Activated CD4-positive, alpha-beta T cell treated with anti-CD3 and anti-CD28 coated beads, Interleukin-2, amount 50 U/mL, for 4 hours (primary cell): ENCODE measurements around the gene CDC20B.

ENCODE experiments used
- DNase-seq, 2 experiments: peaks; one replicate each; pipeline ENCODE4 v3.0.0-alpha.2; 2020

Gene CDC20B

GRCh38 chr5:55172937-55173686, at the start of gene CDC20B:
TSS of gene CDC20B (minus strand) at chr5:55173177. CDS start at chr5:55173000, 177 bp downstream.
- peak; percentile 57 to 67 for DNase-seq

DNA sequence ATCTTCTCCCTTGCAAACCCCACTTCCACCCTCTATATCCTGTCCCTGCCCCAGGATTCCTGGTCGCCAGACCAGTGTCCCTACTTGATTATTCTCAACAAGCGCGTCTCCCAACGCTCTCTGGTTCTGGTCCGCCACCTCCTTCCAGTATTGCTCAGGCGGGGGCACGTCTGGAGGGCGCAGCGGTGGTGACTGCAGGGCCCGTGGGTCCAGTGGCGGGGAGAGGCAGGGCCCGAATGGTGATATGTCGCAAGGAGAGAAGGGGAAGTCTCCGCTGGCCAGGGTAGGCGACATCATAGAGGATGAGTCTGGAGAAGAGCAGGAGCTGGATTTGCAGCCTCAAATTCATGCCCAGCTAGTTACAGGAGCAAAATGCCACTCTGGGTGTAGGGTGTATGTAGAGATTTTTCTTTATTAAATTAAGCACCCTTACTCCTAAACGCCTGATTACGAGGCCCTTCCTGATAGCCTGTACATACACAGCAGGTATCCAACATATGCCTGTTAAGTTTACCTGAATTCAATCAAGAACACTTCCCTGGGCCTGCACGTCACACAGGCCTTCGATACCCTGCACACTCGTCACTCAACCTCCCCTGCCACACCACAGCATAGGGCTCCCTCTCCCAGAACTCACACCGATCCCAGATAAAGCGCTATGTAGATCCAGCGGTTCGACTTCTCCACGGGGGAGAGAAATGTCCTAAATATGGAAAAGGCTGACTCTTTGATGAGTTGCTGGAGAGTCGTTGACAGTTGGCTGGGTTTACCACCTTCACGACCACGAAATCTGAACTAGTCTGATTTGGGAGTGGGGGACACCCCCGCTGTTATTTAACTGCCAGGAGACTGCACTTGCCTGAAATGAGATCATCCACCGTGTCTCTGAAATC, 49.4 kb upstream of the CDC20B start:
- DNase-seq = no peak

- no peak for DNase-seq
Measured at GRCh38 chr5:55220433-55221185, 47.6 kb upstream of the CDC20B start.

DNA sequence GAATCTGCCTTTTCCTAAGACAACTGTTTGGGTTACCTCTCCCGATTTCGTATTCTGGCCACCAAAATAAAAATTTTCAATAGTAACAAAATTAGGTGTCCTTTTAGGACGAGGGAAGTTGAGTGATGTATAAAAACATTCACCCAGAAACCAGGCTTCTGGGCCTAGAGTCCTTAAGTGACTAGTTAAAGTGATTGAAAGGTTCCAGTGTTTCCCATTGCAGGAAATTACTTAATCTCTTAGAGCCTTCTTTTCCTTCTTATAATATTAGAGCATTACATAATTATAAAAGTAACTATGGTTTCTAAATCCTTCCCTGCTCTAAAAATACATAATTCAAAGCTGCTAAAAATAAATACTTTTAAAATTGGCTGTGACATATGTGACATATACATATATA, 46.8 kb upstream of the CDC20B start:
- no peak for DNase-seq

GRCh38 chr5:55218967-55219366, 46.0 kb upstream of the CDC20B start:
- no peak for DNase-seq

DNA sequence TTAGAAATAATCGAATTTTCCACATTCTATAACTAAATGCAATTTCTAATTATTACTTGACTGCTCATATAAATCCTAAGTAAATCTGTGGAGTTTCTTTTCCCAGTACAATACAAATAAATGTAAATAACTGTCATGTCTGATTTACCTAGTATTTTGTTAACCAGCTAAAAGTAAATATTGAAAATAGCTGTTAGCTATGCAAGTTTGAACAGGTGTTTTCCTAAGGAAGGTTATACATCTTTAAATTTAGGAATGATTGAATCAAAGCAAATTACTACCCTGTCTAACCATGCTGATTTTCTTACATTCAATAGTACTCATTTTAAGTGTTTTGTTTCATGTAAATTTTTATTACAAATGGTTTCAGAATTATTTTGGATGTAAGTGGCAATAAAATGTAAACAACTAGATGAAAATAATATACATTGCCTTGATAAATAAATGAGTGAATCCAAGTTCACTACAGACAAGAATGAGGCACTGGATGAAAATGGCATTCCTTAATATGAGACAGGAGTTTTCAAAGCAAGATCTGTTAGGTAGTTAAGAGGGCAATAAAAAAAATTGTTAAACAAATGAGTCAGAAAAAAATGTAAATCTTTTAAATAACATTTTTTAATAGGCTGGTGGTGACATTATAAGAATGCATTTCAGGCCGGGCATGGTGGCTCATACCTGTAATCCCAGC, 38.4 kb upstream of the CDC20B start:
- DNase-seq = no peak

- DNase-seq = no peak
Measured at GRCh38 chr5:55205001-55205400, 32.0 kb upstream of the CDC20B start.

DNA sequence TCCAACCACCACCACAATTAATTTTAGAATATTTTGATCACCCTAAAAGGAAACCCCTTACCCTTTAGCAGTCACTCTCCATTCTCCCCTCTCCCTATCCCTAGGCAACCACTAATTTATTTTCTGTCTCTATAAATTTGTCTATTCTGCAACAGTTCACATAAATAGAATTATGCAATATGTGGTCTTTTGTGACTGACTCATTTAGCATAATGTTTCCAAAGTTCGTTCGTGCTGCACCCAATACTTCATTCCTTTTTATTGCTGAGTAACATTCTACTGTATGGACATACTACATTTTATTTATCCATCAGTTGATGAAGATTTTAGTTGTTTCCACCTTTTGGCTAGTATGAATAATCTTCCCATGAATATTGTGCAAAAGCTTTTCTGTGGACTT, 18.2 kb upstream of the CDC20B start:
- no peak for DNase-seq

DNA sequence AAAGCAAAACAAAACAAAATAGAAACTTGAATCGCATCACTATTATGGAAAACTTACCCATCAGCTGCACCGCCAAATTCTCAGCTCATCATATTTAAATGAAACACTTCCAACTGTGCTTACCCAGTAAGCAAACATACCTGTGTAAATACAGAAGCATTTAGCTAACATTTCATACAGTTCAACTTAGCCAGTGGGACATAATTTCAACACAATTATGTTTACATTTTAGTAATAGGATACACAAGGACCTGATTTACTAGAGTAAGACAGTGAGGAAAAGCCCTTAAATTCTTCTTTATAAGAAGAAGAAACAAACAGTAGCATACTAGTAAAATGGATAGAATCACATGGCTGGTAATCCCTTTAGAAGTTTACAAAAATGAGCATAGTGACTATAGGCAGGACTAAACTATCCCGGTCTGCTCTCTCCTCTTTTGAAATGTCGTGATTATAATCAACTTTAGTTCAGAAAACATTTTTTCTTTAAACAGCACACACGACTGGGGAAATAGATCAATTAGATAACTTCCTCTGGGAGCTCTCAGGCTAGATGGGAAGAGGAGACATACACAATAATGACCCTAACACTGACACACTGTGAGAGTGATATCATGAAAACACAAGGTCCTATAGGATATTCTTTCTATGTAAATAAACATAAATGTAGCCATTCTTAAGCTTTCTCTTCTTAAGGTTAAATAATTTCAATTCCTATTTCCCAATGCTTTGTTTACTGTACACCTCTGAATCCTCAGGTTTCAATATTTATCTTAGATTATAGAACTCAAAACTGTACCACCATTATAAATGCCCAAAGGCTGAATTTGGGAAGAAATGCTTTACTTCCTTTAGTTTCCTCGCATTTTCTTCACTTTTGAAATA, 15.9 kb upstream of the CDC20B start:
- DNase-seq = no peak

- DNase-seq = no peak
Measured at GRCh38 chr5:55187370-55187769, 14.4 kb upstream of the CDC20B start.

GRCh38 chr5:55180016-55180415, 7.0 kb upstream of the CDC20B start:
- DNase-seq = no peak

DNA sequence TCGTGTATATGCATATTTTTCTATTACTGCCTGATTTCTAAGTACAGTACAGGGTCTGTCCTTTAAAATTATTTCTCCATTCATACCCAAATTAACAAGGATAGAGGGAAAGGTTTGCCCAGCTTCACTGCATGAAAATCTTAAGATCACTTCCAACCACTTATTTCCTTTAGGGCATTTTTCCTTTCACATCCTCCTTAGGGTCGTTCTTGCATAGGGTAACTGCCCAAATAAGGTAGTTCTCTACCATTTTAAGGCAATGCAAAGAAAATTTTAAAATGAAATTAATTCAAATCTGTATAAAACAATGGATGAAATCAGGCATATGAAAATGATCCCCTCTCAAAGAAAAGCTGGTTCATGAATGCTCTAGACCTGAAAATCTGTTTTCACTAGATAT, 4.1 kb upstream of the CDC20B start:
- no peak for DNase-seq

DNA sequence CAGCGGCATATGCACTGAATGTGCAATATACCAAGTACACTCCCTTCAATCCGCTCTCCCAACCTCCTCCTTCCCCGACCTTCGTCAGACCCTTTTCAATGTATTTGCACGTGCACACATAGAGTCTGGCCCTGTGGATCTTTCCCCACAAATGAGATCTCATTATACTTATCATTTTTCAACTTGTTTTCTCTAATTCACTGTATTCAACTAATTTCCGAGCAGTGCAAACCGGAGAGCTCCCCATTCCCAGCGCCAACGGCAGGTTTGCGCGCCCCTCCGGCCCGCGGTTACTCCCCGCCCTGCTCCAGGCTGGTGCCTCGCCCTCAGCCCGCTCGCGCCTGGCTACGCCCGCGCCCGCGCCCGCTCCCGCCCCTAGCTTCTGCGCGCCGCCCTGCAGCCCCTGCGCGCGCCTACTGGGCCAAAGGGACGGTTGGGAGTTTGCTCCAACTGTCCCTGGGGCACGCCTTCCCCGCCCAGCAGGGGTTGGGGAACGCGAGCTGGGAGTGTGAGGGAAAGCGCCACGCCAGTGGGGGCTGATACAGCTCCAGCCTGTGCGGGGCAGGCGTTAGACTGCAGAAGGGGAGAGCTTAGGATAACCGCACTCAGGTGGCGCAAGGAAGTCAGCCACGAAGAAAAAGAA, 3.3 kb upstream of the CDC20B start:
- DNase-seq = no peak

DNA sequence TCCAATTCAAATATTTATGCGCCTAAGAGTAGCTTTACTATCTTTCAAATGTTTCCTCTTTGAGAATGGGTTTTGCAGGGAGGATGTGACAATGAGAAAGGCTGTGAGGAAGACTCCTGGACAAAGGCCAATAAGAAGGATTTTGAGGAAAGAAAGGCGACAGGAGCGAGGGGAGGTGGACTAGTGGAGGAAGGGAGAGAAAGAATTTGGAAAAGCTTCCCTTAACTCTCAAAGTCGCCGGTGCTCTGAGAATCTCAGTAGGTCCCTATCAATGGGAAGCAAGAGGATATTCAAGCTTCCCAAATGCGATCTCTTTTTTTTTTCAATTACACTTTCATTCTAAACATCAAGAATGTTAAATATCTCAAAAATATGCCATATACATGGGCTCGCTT, 2.8 kb upstream of the CDC20B start:
- DNase-seq = no peak

- no peak for DNase-seq
Measured at GRCh38 chr5:55173687-55174230, 782 bp upstream of the CDC20B start.

DNA sequence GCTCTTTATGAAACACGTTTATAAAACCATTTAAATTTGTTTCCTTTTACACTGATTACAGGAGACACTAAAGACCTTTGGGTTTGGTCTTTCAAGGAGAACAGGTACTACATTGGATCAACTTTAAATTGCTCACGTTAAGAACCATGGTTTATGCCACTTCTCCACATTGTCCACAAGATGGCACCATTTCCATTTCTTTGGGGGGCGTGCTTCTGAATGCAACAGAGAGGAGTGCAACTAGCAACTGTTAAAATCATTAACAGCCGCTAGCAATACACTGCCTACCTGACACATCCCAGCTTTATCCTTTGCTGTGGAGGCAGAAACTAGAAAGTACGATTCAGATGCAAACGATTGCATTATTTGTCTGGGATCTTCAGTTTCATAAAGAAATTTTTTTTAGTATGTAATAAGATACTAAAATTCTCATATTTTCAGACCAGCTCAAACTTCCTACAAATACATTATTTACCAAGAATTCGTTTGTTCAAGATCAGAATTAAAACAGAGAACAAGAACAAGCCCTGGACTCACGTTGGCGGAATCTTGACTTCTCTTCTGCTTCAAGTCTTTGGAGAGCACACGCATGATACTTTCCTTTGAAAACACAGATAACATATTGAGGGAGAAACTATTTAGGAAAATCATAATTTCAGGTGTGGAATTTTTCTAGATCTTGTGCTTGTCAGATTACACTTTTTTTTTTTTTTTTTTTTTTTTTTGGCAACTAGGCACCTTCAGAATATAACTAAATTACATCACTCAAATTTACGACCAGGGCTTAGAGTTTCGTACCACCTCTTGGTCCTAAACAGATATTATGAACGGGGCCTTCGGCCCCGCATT, 702 bp downstream of the CDC20B start:
- peak; percentile 41 to 42 for DNase-seq

DNA sequence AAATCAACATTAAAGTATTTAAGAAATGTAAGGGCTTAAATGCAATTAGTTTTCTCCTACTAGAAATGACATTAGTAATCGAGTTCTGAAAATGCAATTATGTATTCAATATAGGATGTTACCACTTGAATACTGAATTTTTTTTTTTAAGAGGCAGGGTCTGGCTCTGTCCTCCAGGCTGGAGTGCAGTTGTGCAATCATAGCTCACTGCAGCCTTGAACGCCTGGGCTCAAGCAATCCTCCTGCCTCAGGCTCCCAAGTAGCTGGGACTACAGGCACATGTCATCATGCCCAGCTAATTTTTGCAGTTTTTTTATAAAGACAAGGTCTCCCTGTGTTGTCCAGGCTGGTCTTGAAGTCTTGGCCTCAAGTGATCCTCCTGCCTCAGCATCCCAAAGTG, 1.5 kb downstream of the CDC20B start:
- no peak for DNase-seq

DNA sequence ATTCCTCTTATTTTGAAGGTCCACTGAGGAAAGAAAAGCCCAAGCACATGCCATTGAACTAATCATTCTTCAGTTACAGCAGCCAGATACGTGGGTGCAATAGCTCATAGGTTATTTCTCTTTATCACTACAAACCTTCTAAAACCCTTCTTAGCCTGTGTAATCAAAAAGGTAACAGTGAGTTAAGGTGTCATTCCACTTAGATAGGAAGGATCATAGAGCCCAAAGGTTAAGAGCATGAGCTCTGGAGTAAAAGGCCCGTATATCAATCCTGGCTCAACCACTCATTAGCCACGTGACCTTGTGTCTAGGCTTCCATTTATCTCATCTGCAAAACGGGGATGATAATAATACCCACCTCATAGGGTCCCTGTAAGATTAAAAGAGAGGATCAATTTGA, 10.3 kb downstream of the CDC20B start:
- DNase-seq = no peak

DNA sequence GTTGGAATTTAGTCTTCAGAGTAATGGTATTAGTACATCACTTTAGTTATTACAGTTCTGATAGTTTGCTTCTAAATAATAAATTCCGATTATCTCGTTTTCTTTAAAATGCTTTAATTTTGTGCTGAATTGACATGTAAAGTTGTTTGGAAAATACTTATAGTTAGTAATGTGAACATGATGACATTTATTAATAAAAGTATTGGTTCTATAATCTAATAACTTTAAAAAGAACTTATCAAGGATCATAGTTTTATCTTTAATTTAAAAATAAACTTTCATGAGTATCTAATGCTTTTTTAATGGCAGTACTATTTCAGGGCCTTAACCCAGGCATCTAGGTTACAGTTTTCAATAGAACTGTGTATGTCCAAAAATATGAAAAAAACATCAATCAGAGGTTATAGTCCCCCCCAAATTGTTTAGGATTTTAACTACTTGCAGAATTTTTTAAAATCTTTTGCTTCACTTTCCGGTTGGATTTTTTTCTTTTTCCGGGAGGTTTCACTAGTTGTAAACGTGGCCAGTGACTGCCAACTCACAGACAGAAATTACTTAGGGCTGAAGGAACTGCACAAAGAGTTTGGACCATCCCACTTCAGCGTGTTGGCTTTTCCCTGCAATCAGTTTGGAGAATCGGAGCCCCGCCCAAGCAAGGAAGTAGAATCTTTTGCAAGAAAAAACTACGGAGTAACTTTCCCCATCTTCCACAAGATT, 12.3 kb downstream of the CDC20B start:
- DNase-seq = no peak
